GM19397 (cell line): ENCODE measurements around the gene TMPRSS4.

Source experiments
- ATAC-seq: cut with Tn5 transposase; IDR thresholded peaks from one replicate; pipeline ENCODE4 v1.9.1; 2021; ENCODE audit warnings: mild to moderate bottlenecking, moderate library complexity; ENCODE audit not compliant: unreplicated experiment

Gene TMPRSS4

GRCh38 chr11:118152020-118152551 is 75.2 kb downstream of the TMPRSS4 start:
- no peak for ATAC-seq

- no peak for ATAC-seq
Observed at GRCh38 chr11:118152552-118153471, 75.9 kb downstream of the TMPRSS4 start, which contains the start of gene SCN4B. TSS of gene SCN4B (minus strand) at chr11:118152823. CDS start at chr11:118152673, 150 bp downstream.

GRCh38 chr11:118153516-118153915 is 76.6 kb downstream of the TMPRSS4 start:
- ATAC-seq, result no peak

- ATAC-seq, result no peak
Observed at GRCh38 chr11:118153976-118154375, 77.1 kb downstream of the TMPRSS4 start.

GRCh38 chr11:118154641-118155040 is 77.8 kb downstream of the TMPRSS4 start:
- ATAC-seq, result no peak

- ATAC-seq, result no peak
Observed at GRCh38 chr11:118155776-118156530, 79.1 kb downstream of the TMPRSS4 start.

GRCh38 chr11:118156531-118157185 is 79.8 kb downstream of the TMPRSS4 start:
- ATAC-seq, result no peak

GRCh38 chr11:118157186-118157895 is 80.5 kb downstream of the TMPRSS4 start:
- no peak for ATAC-seq

- no peak for ATAC-seq
Observed at GRCh38 chr11:118161786-118162185, 84.9 kb downstream of the TMPRSS4 start.

GRCh38 chr11:118162846-118163245 is 86.0 kb downstream of the TMPRSS4 start:
- ATAC-seq, result no peak

GRCh38 chr11:118163494-118163893 is 86.6 kb downstream of the TMPRSS4 start:
- no peak for ATAC-seq

- ATAC-seq, result no peak
Observed at GRCh38 chr11:118164885-118165284, 88.0 kb downstream of the TMPRSS4 start.

- ATAC-seq, result no peak
Observed at GRCh38 chr11:118166641-118167040, 89.8 kb downstream of the TMPRSS4 start.

- no peak for ATAC-seq
Observed at GRCh38 chr11:118167253-118167652, 90.4 kb downstream of the TMPRSS4 start.

- ATAC-seq, result no peak
Observed at GRCh38 chr11:118167906-118168305, 91.0 kb downstream of the TMPRSS4 start.

- no peak for ATAC-seq
Observed at GRCh38 chr11:118168316-118168715, 91.4 kb downstream of the TMPRSS4 start.

- no peak for ATAC-seq
Observed at GRCh38 chr11:118168751-118169150, 91.9 kb downstream of the TMPRSS4 start.

GRCh38 chr11:118169300-118170140 is 92.6 kb downstream of the TMPRSS4 start:
- no peak for ATAC-seq

- ATAC-seq, result no peak
Observed at GRCh38 chr11:118170231-118170630, 93.4 kb downstream of the TMPRSS4 start.
